ENCODE data around the gene TMIGD2.
"Not testable (repeated sequence)": the region's sequence is repeated elsewhere in the genome, so short reads cannot be mapped to it uniquely, and the experiment has no call there.

Gene TMIGD2

DNA sequence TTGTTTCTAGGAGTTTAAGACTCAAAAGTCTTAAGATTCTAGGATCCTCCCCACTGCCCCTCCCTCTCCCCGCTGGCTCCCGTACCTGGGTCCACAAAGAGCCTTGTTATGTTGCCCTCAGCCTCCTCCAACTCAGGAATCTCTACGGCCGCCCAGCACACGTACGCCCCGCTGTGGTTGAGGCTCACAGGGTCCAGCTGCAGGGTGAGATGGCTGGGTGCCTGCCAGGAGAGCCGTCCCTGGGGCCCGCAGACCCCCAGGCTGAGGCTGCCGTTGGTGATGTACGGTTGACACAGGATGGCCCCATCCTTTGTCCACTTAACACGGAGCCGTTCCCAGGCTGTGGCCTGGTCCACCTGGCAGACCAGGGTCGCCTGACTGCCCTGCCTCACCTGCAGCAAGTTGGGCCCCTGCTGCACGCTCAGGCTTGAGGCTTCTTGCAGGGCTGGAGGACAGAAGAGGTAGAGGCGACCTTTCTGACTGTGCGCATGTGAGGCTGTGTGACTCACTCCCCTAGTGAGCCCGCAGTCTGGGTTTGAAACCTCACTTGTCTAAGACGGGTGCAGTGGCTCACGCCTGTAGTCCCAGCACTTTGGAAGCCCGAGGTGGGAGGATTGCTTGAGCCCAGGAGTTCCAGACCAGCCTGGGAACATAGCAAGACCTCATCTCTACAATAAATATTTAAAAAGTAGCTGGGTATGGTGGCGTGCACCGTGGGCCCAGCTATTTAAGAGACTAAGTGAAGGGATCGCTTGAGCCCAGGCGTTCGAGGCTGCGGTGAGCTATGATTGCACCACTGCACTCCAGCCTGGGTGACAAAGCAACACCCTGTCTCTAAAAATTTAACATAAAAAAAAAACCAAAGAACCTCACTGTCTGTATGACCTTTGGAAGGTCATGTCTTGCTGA lies 4.0 kb downstream of the TMIGD2 start:
- DNase-seq (ENCODE audit: low read depth), result no peak
- in situ Hi-C loops (cut with HindIII; ENCODE audit: low sequenced_read_pairs), result no loop called here
- TF ChIP-seq, protein P1, sequence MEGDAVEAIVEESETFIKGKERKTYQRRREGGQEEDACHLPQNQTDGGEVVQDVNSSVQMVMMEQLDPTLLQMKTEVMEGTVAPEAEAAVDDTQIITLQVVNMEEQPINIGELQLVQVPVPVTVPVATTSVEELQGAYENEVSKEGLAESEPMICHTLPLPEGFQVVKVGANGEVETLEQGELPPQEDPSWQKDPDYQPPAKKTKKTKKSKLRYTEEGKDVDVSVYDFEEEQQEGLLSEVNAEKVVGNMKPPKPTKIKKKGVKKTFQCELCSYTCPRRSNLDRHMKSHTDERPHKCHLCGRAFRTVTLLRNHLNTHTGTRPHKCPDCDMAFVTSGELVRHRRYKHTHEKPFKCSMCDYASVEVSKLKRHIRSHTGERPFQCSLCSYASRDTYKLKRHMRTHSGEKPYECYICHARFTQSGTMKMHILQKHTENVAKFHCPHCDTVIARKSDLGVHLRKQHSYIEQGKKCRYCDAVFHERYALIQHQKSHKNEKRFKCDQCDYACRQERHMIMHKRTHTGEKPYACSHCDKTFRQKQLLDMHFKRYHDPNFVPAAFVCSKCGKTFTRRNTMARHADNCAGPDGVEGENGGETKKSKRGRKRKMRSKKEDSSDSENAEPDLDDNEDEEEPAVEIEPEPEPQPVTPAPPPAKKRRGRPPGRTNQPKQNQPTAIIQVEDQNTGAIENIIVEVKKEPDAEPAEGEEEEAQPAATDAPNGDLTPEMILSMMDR (IDR thresholded peaks at IDR 0.05; ENCODE audit: low read depth, low read length, missing control alignments), result no peak
- no peak overlapping the region for H3K4me3 ChIP-seq (ENCODE audit: low read depth, low read length)

DNA sequence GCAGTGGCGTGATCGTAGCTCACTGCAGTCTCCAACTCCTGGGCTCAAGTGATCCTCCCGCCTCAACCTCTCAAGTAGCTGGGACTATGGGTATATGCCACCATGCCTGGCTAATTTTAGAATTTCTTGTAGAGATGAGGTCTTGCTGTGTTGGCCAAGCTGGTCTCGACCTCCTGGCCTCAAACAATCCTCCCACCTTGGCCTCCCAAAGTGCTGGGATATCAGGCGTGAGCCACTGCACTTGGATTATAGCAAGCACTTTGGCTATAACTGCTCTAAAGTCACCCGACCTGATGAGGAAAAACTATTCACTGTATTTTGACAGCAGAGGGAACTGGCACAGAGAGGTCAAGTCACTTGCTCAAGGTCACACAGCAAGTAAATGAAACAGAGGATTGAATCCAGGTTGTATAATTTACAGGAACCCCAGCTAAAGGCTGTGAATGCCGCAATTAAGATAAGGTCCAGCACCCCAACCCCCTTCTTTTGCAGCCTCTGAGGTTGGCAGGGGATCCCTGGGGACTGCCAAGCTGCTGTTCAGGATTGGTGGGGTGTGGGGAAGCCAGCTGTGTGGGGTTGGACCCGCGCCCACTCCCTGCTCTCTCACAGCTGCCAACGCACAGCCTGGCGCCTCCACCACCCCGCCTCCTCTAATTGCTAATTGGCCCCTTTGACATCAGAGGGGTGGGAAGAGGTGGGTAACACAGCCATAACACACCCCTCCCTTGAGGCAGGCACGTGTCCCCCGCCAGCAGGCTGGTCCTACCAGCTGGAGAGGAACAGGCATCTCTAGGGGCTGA lies 6.0 kb downstream of the TMIGD2 start:
- in situ Hi-C loops (cut with HindIII; ENCODE audit: low sequenced_read_pairs), result no loop called here
- TF ChIP-seq, protein P1 (IDR thresholded peaks at IDR 0.05; ENCODE audit: low read depth, low read length, missing control alignments), result no peak

DNA sequence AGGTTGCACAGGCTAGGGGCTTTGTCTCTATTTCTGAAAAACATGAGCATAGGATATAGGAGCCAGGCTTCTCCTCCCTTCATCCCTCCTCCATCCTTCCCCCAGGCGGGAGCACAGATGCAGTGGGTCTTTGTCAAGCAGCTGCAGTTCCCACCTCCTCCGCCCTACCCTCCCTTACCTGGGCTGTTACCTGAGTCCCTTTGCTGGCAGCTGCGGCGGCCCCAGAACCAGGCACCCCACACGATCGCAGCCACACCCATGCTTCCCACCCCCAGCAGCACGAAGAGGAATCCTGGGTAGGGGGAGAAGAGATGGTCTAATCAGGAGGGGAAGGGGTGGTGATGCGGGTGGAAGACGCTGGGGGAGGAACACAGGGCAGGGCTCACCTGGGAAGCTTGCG lies 7.8 kb downstream of the TMIGD2 start:
- TF ChIP-seq, protein P1 (IDR thresholded peaks at IDR 0.05; ENCODE audit: low read depth, low read length, missing control alignments), result no peak
- H3K4me3 ChIP-seq (ENCODE audit: low read depth, low read length), result no peak overlapping the region
- no peak for DNase-seq (ENCODE audit: low read depth)
- in situ Hi-C loops (cut with HindIII; ENCODE audit: low sequenced_read_pairs), result no loop called here

More for the DNA sequence above, 6.0 kb downstream of the TMIGD2 start:
- no peak for DNase-seq (ENCODE audit: low read depth)
- no peak overlapping the region for H3K4me3 ChIP-seq (ENCODE audit: low read depth, low read length)

DNA sequence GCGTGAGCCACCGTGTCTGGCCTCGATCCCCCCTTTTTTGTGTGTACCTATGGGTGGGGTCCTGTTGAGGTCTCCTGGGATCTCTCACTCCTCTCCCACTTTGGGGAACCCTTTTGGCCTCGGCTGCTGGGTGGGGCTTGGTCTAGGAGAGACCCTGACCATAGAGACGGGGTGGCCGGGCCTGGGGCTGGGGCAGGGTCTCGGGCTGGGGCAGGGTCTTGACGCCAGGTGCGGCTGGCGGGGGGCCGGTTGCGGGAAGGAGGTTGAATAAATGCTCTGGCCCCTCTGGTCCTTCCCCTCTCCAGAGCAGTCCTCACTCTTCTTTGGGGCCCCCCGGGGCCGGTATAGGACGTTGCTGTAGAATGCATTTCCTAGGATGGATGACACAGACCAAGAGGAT lies 9.7 kb downstream of the TMIGD2 start:
- no peak overlapping the region for H3K4me3 ChIP-seq (ENCODE audit: low read depth, low read length)
- TF ChIP-seq, protein P1 (IDR thresholded peaks at IDR 0.05; ENCODE audit: low read depth, low read length, missing control alignments), result no peak
- no peak for DNase-seq (ENCODE audit: low read depth)
- in situ Hi-C loops (cut with HindIII; ENCODE audit: low sequenced_read_pairs), result no loop called here

DNA sequence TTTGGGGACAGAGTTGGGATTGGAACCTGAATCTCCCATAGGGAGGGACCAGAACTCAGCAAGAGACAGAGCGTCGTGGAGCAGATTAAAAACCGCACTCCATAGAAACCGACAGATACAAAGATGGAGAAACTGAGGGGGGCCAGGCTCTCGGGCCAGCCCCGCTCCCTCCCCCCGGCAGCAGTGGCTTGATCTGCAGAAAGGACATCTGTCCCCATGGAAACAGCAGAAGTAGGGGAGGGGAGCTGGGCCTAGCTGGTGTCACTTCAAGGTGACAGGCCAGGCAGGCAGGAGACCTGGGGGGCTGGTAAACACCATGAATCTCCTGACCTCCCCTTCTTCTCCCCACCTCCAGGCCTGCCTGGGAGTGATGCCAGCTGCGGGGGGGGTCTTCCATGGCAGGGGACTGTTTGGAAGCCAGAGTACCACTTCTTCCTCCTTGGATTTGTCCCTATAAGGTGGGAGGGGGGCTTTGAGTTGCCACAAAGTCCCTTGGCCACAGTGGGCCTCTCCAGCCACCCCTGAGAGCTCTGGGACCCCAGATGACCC lies 10.9 kb downstream of the TMIGD2 start:
- no peak for DNase-seq (ENCODE audit: low read depth)
- in situ Hi-C loops (cut with HindIII; ENCODE audit: low sequenced_read_pairs), result no loop called here
- TF ChIP-seq, protein P1 (IDR thresholded peaks at IDR 0.05; ENCODE audit: low read depth, low read length, missing control alignments), result no peak
- no peak overlapping the region for H3K4me3 ChIP-seq (ENCODE audit: low read depth, low read length)

DNA sequence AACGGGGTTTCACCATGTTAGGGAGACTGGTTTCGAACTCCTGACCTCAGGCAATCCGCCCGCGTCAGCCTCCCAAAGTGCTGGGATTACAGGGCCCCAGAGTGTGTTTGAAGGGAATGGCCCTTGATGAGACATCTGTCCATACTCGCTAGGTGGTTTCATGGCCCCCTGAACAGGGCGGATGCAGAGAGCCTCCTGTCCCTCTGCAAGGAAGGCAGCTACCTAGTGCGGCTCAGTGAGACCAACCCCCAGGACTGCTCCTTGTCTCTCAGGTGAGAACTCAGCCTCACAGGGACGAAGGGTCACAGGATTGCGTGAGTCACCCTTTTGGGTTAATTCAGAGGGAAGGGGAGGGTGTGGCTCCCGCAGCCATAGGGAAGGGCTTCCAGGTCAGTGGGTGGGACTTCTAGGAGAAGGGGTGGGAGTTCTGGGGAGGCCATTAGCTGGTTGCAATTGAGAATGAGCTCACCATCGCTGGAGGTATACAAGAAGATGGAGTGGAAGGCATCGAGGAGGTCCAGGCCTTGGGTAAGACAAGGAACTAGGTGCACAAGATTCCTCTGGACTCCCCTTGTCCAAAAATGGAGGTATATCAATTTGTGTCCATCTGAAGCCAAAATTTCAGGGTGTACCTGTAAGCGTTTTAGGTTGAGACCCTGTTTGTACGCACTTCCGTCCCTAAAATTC lies 14.0 kb downstream of the TMIGD2 start:
- TF ChIP-seq, protein P1 (IDR thresholded peaks at IDR 0.05; ENCODE audit: low read depth, low read length, missing control alignments), result no peak
- no peak for DNase-seq (ENCODE audit: low read depth)
- in situ Hi-C loops (cut with HindIII; ENCODE audit: low sequenced_read_pairs), result no loop called here
- no peak overlapping the region for H3K4me3 ChIP-seq (ENCODE audit: low read depth, low read length)

DNA sequence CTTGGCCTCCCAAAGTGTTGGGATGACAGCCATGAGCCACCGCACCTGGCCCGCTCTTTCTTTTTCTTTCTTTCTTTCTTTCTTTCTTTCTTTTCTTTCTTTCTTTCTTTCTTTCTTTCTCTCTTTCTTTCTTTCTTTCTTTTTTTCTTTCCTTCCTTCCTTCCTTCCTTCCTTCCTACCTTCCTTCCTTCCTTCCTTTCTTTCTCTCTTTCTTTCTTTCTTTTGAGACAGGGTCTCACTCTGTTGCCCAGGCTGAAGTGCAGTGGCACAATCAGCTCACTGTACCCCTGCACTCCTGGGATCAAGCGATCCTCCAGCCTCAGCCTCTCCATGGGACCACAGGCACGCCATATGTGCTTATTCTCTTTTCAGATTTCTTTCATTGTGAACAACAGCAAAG lies 16.0 kb downstream of the TMIGD2 start:
- DNase-seq (ENCODE audit: low read depth); in situ Hi-C loops (cut with HindIII; ENCODE audit: low sequenced_read_pairs): not testable (repeated sequence)

More for the DNA sequence above, 16.0 kb downstream of the TMIGD2 start:
- H3K4me3 ChIP-seq (ENCODE audit: low read depth, low read length), result not testable (repeated sequence)

Data from astrocyte of the cerebellum (primary cell).